Ovary (tissue), 9 donors: Measurements from ENCODE around the gene HSPA12B. TPM values are rescaled to one million over a fixed set of nuclear protein-coding genes. Genes with fewer than 3 reads are reported as not detected.

Experiments used
- DNase-seq, 5 donors: peaks; one replicate each; pipeline ENCODE4 v3.0.0-alpha.2; 2019 to 2020
- H3K27ac ChIP-seq, 2 donors: fragments of 200-600 bp; one replicate each; pipeline versions ENCODE4 v1.5.1 to v1.8.0; 2019 to 2022
- H3K27me3 ChIP-seq: fragments of 200-600 bp; one replicate; pipeline ENCODE4 v1.8.0; 2022
- H3K36me3 ChIP-seq: fragments of 200-600 bp; sonication (generic); one replicate; pipeline ENCODE4 v1.5.1; 2019
- H3K4me1 ChIP-seq: one replicate; pipeline ENCODE4 v1.8.1; 2013; ENCODE audit warnings: mild to moderate bottlenecking, moderate library complexity; ENCODE audit not compliant: insufficient read depth
- H3K4me3 ChIP-seq: fragments of 200-600 bp; sonication (generic); one replicate; pipeline ENCODE4 v1.5.1; 2017
- H3K9me3 ChIP-seq, 2 donors: fragments of 200-600 bp in 1 of 2; sonication (generic) in 1 of 2; one replicate each; pipeline versions ENCODE4 v1.5.1 to v1.8.1; 2013 to 2019; ENCODE audit warnings: mild to moderate bottlenecking in 1 of 2, moderate library complexity in 1 of 2
- CTCF ChIP-seq, 3 donors: fragments of 450-650 bp in 2 of 3; fragments of 200-600 bp in 1 of 3; IDR thresholded peaks; one replicate each; pipeline versions ENCODE4 v1.5.1 to v1.8.0; 2016 to 2022; ENCODE audit warnings: antibody characterized with exemption in 3 of 3, mild to moderate bottlenecking in 1 of 3
- EP300 ChIP-seq: sonication (generic); formaldehyde crosslinking; IDR thresholded peaks from one replicate; pipeline ENCODE4 v1.6.1; 2017; ENCODE audit warnings: antibody characterized with exemption
- POLR2A ChIP-seq: fragments of 450-650 bp; IDR thresholded peaks from one replicate; pipeline ENCODE4 v1.6.1; 2017; ENCODE audit warnings: antibody characterized with exemption, mild to moderate bottlenecking, moderate library complexity
- WGBS, 3 donors: extraction: QIAGEN DNeasy Blood & Tissue Kit in 1 of 3; methylation state at CpG; one replicate each; pipeline versions ENCODE4 v1.1.5 to v1.1.7; 2013 to 2017; 5-methylcytosine and 5-hydroxymethylcytosine counted together
- intact Hi-C, 4 donors: fragments of 100-400 bp; cut with DNase I; formaldehyde crosslinking; loops; one replicate each; pipeline versions ENCODE4 v1.11.0 to v1.15.1; 2022 to 2023
- polyA plus RNA-seq, 2 donors: library from polyadenylated mRNA; stranded (reverse); fragments of 200-250 nt in 1 of 2; fragments of 350-450 nt in 1 of 2; fragmentation: Illumina TruSeq in 1 of 2; extraction: RNeasy Lipid Tissue Mini Kit (QIAGEN cat#74804) in 1 of 2; gene quantifications; one replicate each; pipeline ENCODE4 v1.2.3, GENCODE V29; 2013 to 2014
- total RNA-seq, 7 donors: library from RNA; depleted of rRNA in 2 of 7; stranded (reverse); fragments of >200 nt in 2 of 7; fragmentation: NEBNext Ultra II Directional in 3 of 7; extraction: Animal tissue kit (Norgen Biotek cat#: 25700) in 3 of 7; gene quantifications; one replicate each; pipeline versions ENCODE4 v1.1.0 to v1.2.4, GENCODE V29; 2016 to 2023
- donor health status: DM: no; HTN: no; CAD: no; lungs with moderate emphysema.
- donor health status: DM: no; HTN: no; CAD: no.
- donor health status: Bipolar disorder and iron deficiency.
- donor health status: DM: yes; HTN: yes; CAD: no.
- donor health status: DM: no; HTN: no; CAD: no.
- donor health status: DM: yes; HTN: yes; CAD: no.

HSPA12B gene
- total and polyA plus RNA-seq, 9 donors: 4.6 to 22.8 (median 7.4) TPM

DNA sequence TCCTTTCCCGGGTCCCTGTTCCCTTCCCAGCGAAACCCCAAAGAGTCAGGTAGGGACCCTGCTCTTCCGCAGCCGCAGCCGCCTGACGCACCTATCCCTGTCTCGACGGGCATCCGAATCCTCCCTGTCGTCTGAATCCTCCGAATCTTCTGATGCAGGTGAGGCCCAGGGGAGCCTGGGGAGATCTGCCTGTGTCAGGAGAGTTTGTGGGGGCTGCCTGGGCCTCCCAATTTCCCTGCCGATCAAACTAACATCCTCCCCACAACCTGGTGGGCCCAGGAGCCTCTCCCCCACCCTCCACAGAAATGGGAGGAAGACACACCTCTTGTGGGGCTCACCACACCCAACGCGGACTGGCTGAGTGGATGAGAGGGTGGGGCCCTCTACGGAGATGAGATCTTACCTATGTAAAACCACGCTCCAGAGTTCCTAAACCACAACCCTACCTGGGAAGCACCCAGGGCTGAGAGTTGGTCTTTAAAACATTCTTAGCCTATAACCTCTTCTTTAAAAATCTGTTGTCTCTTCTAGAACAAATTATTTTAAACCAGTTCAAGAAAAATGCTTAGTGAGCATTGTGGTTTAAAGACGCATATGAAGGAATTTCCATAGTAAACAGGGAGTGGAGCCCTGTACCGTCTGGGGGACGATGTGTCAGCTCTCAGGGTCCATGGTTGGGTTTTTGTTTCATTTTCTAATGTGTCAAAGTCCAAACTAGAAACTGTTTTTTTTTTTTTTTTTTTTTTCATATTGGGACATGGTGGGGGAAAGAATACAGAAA is 65.3 kb downstream of the HSPA12B start:
- Histone ChIP-seq H3K27ac (peak overlapping the region in 1 of 2 donors; percentile 92), H3K36me3 (no peaks in the 10 kb centered on the region), H3K4me1 (peaks cover 2% of the 10 kb centered on the region), H3K9me3 (no peaks in the 10 kb centered on the region), H3K27me3 (no peaks in the 10 kb centered on the region), H3K4me3 (no peak overlapping the region)
- TF ChIP-seq EP300 (no peak), CTCF (IDR thresholded peaks at IDR 0.05) (no peak), POLR2A (no peak)
- intact Hi-C loops: no loop called here
- DNase-seq: peak in 1 of 5 donors; percentile 39
- 68 to 70% (median 69%) methylated on average over 19 of the region's 19 CpGs for WGBS, 3 donors

- Histone ChIP-seq H3K4me3 (no peak overlapping the region), H3K27ac (no peak overlapping the region), H3K9me3 (no peaks in the 10 kb centered on the region), H3K36me3 (no peaks in the 10 kb centered on the region), H3K27me3 (no peaks in the 10 kb centered on the region), H3K4me1 (peaks cover 2% of the 10 kb centered on the region)
- no peak for TF ChIP-seq CTCF (IDR thresholded peaks at IDR 0.05)
- no peak for TF ChIP-seq POLR2A
- no peak for TF ChIP-seq EP300
- peak in 1 of 5 donors; percentile 43 for DNase-seq
- intact Hi-C loops: no loop called here
- WGBS, 3 donors: 78 to 83% (median 79%) methylated on average over 5 of the region's 5 CpGs
Observed at GRCh38 chr20:3798373-3798768, 65.9 kb downstream of the HSPA12B start.

DNA sequence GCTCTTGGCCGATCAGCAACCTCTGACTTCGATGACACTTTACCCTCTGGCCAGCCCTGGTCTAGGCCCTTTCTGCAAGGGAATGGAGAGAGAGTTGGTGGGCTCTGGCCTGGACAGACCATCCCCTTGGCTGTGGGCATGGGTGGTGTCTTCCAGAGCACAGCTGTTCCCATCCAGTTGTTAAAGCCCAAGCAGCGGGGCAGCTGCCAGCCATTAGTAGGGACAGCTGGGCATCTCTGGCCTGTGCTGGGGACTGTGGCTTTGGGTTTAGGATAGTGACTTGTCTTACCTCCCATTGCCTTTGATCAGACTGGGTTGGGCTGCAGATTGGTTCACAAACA is 66.4 kb downstream of the HSPA12B start:
- DNase-seq: no peak
- TF ChIP-seq CTCF (IDR thresholded peaks at IDR 0.05) (no peak), POLR2A (no peak), EP300 (no peak)
- Histone ChIP-seq H3K4me1 (peaks cover 2% of the 10 kb centered on the region), H3K9me3 (no peaks in the 10 kb centered on the region), H3K27me3 (no peaks in the 10 kb centered on the region), H3K4me3 (no peak overlapping the region), H3K27ac (no peak overlapping the region), H3K36me3 (no peaks in the 10 kb centered on the region)
- intact Hi-C loops: no loop called here
- 91 to 95% (median 94%) methylated on average over 3 of the region's 3 CpGs for WGBS, 3 donors

DNA sequence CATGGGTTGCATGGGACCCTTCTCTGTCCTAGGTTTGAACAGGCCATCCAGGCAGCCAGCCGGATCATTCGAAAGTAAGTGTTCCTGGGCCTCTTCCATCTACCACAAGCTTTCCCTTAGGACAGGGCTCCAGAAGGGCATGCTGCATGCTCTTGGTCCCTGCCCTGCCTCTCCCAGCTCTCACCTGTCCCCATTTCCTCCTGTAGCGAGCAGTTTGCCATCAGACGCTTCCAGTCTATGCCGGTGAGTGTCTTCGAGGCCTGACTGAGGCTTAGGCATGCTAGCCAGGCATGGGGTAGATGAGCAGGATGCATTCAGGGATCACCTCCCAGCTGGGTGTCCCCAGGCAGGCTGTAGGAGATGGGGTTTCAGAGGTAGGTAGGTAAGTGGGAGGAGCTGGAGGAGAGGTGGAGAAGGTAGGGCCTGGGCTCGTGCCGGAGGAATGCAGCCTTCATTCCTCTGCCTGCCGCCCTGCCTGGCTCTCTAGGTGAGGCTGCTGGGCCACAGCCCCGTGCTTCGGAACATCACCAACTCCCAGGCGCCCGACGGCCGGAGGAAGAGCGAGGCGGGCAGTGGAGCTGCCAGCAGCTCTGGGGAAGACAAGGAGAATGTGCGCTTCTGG is 67.9 kb downstream of the HSPA12B start:
- H3K27ac ChIP-seq: no peak overlapping the region
- WGBS, 3 donors: 88 to 91% (median 91%) methylated on average over 18 of the region's 18 CpGs
- peaks cover 2% of the 10 kb centered on the region for H3K4me1 ChIP-seq
- intact Hi-C loops: no loop called here
- no peak for TF ChIP-seq POLR2A
- no peak for TF ChIP-seq EP300
- TF ChIP-seq CTCF (IDR thresholded peaks at IDR 0.05): no peak
- H3K4me3 ChIP-seq: no peak overlapping the region
- no peaks in the 10 kb centered on the region for H3K9me3 ChIP-seq
- no peaks in the 10 kb centered on the region for H3K36me3 ChIP-seq
- no peaks in the 10 kb centered on the region for H3K27me3 ChIP-seq
- DNase-seq: no peak
